H9 (cell line): ENCODE results near the gene TRMT10C. TPM values are rescaled to one million over a fixed set of nuclear protein-coding genes. Genes with fewer than 3 reads are reported as not detected.

Experiments
- DNase-seq: peaks from one replicate; pipeline ENCODE4 v3.0.0-alpha.2; 2017
- H2AFZ ChIP-seq: one replicate; pipeline ENCODE4 v1.6.1; 2013; ENCODE audit warnings: mild to moderate bottlenecking, low read length, control low read depth, moderate library complexity
- H2AK5ac ChIP-seq: 2 replicates; pipeline ENCODE4 v1.6.1; 2013; ENCODE audit warnings: low read length, control low read depth, mixed read lengths; ENCODE audit not compliant: insufficient read length
- H2BK120ac ChIP-seq: one replicate; pipeline ENCODE4 v1.6.1; 2013; ENCODE audit warnings: low read depth, mild to moderate bottlenecking, low read length, control low read depth, inconsistent platforms; ENCODE audit not compliant: poor library complexity, severe bottlenecking
- H2BK12ac ChIP-seq: 2 replicates; pipeline ENCODE4 v1.6.1; 2013; ENCODE audit warnings: low read length, control low read depth, mixed read lengths, low read depth; ENCODE audit not compliant: insufficient read length
- H2BK15ac ChIP-seq: 2 replicates; pipeline ENCODE4 v1.6.1; 2013; ENCODE audit warnings: low read depth, low read length, control low read depth
- H2BK20ac ChIP-seq: one replicate; pipeline ENCODE4 v1.6.1; 2013; ENCODE audit warnings: low read depth, mild to moderate bottlenecking, low read length, control low read depth, inconsistent platforms; ENCODE audit not compliant: poor library complexity, severe bottlenecking
- H2BK5ac ChIP-seq: 2 replicates; pipeline ENCODE4 v1.6.1; 2013; ENCODE audit warnings: low read length, control low read depth, mixed read lengths; ENCODE audit not compliant: insufficient read length
- H3K14ac ChIP-seq: 2 replicates; pipeline ENCODE4 v1.6.1; 2013; ENCODE audit warnings: low read length, control low read depth; ENCODE audit not compliant: insufficient read depth
- H3K18ac ChIP-seq: 2 replicates; pipeline ENCODE4 v1.6.1; 2013; ENCODE audit warnings: low read depth, mild to moderate bottlenecking, mixed read lengths, low read length, control low read depth; ENCODE audit not compliant: insufficient read length
- H3K23ac ChIP-seq: 2 replicates; pipeline ENCODE4 v1.6.1; 2013; ENCODE audit warnings: low read length, control low read depth, mixed read lengths, low read depth; ENCODE audit not compliant: insufficient read length
- H3K23me2 ChIP-seq: 2 replicates; pipeline ENCODE4 v1.6.1; 2013; ENCODE audit warnings: low read depth, mild to moderate bottlenecking, mixed read lengths, low read length, control low read depth; ENCODE audit not compliant: insufficient read length, poor library complexity, severe bottlenecking
- H3K27ac ChIP-seq: 2 replicates; pipeline ENCODE4 v1.5.1; 2013; ENCODE audit warnings: low read length, control low read depth, mixed read lengths, low read depth; ENCODE audit not compliant: insufficient read length
- H3K27me3 ChIP-seq: 2 replicates; pipeline ENCODE4 v1.6.1; 2013; ENCODE audit warnings: low read length, control low read depth, inconsistent platforms; ENCODE audit not compliant: insufficient read depth
- H3K4ac ChIP-seq: 2 replicates; pipeline ENCODE4 v1.6.1; 2013; ENCODE audit warnings: low read depth, mild to moderate bottlenecking, control low read depth, inconsistent platforms, low read length, moderate library complexity
- H3K4me1 ChIP-seq: 2 replicates; pipeline ENCODE4 v1.6.1; 2013; ENCODE audit warnings: low read length, control low read depth, inconsistent platforms; ENCODE audit not compliant: insufficient read depth
- H3K4me2 ChIP-seq: 2 replicates; pipeline ENCODE4 v1.6.1; 2013; ENCODE audit warnings: low read length, control low read depth, mixed read lengths; ENCODE audit not compliant: insufficient read length, insufficient read depth
- H3K56ac ChIP-seq: 2 replicates; pipeline ENCODE4 v1.6.1; 2013; ENCODE audit warnings: low read depth, mild to moderate bottlenecking, mixed read lengths, low read length, control low read depth; ENCODE audit not compliant: insufficient read length
- H3K79me1 ChIP-seq: 2 replicates; pipeline ENCODE4 v1.6.1; 2013; ENCODE audit warnings: low read depth, mild to moderate bottlenecking, moderate library complexity, low read length, control low read depth, inconsistent platforms; ENCODE audit not compliant: insufficient read depth, poor library complexity, severe bottlenecking
- H3K79me2 ChIP-seq: 2 replicates; pipeline ENCODE4 v1.6.1; 2013; ENCODE audit warnings: low read length, control low read depth, inconsistent platforms; ENCODE audit not compliant: insufficient read depth
- H3K9ac ChIP-seq: 2 replicates; pipeline ENCODE4 v1.6.1; 2013; ENCODE audit warnings: low read length, control low read depth, mixed read lengths; ENCODE audit not compliant: insufficient read length; ENCODE audit errors: extremely low read depth
- H3K9me3 ChIP-seq: one replicate; pipeline ENCODE4 v1.6.1; 2013; ENCODE audit warnings: low read depth, low read length, inconsistent platforms; ENCODE audit not compliant: control insufficient read depth
- H3T11ph ChIP-seq: one replicate; pipeline ENCODE4 v1.6.1; 2013; ENCODE audit warnings: mild to moderate bottlenecking, low read length, control low read depth, inconsistent platforms
- H4K20me1 ChIP-seq: one replicate; pipeline ENCODE4 v1.6.1; 2013; ENCODE audit not compliant: control insufficient read depth, insufficient read length, insufficient read depth
- H4K5ac ChIP-seq: 2 replicates; pipeline ENCODE4 v1.6.1; 2013; ENCODE audit warnings: low read depth, mild to moderate bottlenecking, mixed read lengths, low read length, control low read depth; ENCODE audit not compliant: insufficient read length
- H4K8ac ChIP-seq: replicated peaks from 2 replicates; pipeline ENCODE4 v1.6.1; 2013; ENCODE audit warnings: low read length, control low read depth, mixed read lengths, low read depth; ENCODE audit not compliant: insufficient read length
- H4K91ac ChIP-seq: 2 replicates; pipeline ENCODE4 v1.6.1; 2013; ENCODE audit warnings: low read depth, mild to moderate bottlenecking, moderate library complexity, mixed read lengths, low read length, control low read depth; ENCODE audit not compliant: insufficient read length
- H3K27ac Mint-ChIP-seq, 3 experiments: 2 replicates in 2 of 3; 3 replicates in 1 of 3; pipeline ENCODE4 v1.8.0; 2020 to 2021; ENCODE audit warnings: mixed read lengths in 3 of 3, mild to moderate bottlenecking in 1 of 3, moderate library complexity in 1 of 3
- H3K27me3 Mint-ChIP-seq: 2 replicates; pipeline ENCODE4 v1.8.0; 2021; ENCODE audit warnings: low read depth, mild to moderate bottlenecking, moderate library complexity, mixed read lengths
- H3K36me3 Mint-ChIP-seq, 3 experiments: 2 replicates in 2 of 3; 3 replicates in 1 of 3; pipeline ENCODE4 v1.8.0; 2020 to 2021; ENCODE audit warnings: low read depth in 3 of 3, mixed read lengths in 3 of 3; ENCODE audit not compliant: insufficient read depth in 1 of 3
- H3K4me1 Mint-ChIP-seq, 2 experiments: 2 replicates each; pipeline ENCODE4 v1.8.0; 2020; ENCODE audit warnings: mixed read lengths in 2 of 2
- H3K4me3 Mint-ChIP-seq, 2 experiments: 2 replicates in 1 of 2; 3 replicates in 1 of 2; pipeline ENCODE4 v1.8.0; 2020 to 2021; ENCODE audit warnings: mild to moderate bottlenecking in 2 of 2, mixed read lengths in 2 of 2, moderate library complexity in 1 of 2
- H3K9me3 Mint-ChIP-seq, 2 experiments: 2 replicates in 1 of 2; 3 replicates in 1 of 2; pipeline ENCODE4 v1.8.0; 2020; ENCODE audit warnings: mild to moderate bottlenecking in 2 of 2, mixed read lengths in 2 of 2, moderate library complexity in 1 of 2
- WGBS: extraction: QIAGEN DNeasy Blood & Tissue Kit; methylation state at CpG from one replicate; pipeline ENCODE4 v1.1.7; 2013; ENCODE audit warnings: missing lambda C conversion rate, low lambda C conversion rate, mixed read lengths; ENCODE audit not compliant: insufficient read length; ENCODE audit errors: extremely low coverage; 5-methylcytosine and 5-hydroxymethylcytosine counted together
- total RNA-seq: library from RNA; stranded (reverse); gene quantifications from 2 replicates; pipeline ENCODE4 v1.2.1, GENCODE V29; 2021
- TF ChIP-seq, protein P1 (sequence below): fragments of 200-600 bp; sonication (generic); conservative IDR thresholded peaks from 3 replicates; pipeline ENCODE4 v1.8.0; 2021; ENCODE audit warnings: antibody characterized with exemption, mild to moderate bottlenecking

TRMT10C gene
- total RNA-seq, 1 experiment from 2014 or later = 53.6 TPM

DNA sequence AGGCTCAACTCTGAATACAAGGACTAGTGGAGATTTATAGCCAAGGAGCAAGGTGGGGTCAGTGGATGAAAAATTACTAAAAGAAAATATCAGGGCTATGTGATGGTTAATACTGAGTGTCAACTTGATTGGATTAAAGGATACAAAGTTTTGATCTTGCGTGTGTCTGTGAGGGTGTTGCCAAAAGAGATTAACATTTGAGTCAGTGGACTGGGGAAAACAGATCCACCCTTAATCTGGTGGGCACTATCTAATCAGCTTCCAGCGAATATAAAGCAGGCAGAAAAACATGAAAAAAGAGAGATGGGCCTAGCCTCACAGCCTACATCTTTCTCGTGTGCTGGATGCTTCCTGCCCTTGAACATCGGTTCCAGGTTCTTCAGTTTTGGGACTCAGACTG lies 34.2 kb upstream of the TRMT10C start:
- H3K36me3 Mint-ChIP-seq = peaks cover 16 to 24% (median 16%) of the 10 kb centered on the region in 3 experiments
- no peaks in the 10 kb centered on the region for H3K23me2 ChIP-seq
- no peak for DNase-seq
- no peak overlapping the region for H4K91ac ChIP-seq
- H4K20me1 ChIP-seq = no peaks in the 10 kb centered on the region
- no CpG with 5 or more reads among the region's 4 CpGs for WGBS
- H3K9me3 ChIP-seq = peaks cover 7% of the 10 kb centered on the region
- no peak overlapping the region for H2BK15ac ChIP-seq
- no peak overlapping the region for H2BK120ac ChIP-seq
- no peak overlapping the region for H3K27ac Mint-ChIP-seq
- TF ChIP-seq, protein P1, sequence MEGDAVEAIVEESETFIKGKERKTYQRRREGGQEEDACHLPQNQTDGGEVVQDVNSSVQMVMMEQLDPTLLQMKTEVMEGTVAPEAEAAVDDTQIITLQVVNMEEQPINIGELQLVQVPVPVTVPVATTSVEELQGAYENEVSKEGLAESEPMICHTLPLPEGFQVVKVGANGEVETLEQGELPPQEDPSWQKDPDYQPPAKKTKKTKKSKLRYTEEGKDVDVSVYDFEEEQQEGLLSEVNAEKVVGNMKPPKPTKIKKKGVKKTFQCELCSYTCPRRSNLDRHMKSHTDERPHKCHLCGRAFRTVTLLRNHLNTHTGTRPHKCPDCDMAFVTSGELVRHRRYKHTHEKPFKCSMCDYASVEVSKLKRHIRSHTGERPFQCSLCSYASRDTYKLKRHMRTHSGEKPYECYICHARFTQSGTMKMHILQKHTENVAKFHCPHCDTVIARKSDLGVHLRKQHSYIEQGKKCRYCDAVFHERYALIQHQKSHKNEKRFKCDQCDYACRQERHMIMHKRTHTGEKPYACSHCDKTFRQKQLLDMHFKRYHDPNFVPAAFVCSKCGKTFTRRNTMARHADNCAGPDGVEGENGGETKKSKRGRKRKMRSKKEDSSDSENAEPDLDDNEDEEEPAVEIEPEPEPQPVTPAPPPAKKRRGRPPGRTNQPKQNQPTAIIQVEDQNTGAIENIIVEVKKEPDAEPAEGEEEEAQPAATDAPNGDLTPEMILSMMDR = no peak
- H3K79me2 ChIP-seq = no peaks in the 10 kb centered on the region
- H3K23ac ChIP-seq = no peak overlapping the region
- H2AK5ac ChIP-seq = no peak overlapping the region
- H3K14ac ChIP-seq = no peak overlapping the region
- no peaks in the 10 kb centered on the region; the same call in 1 of the 2 replicates for H3K4me1 ChIP-seq
- H3K4me2 ChIP-seq = no peak overlapping the region
- H3K79me1 ChIP-seq = no peaks in the 10 kb centered on the region
- H3K18ac ChIP-seq = no peak overlapping the region
- H4K8ac ChIP-seq = no peak overlapping the region
- H3K4me3 Mint-ChIP-seq = no peak overlapping the region
- peaks cover 27 to 33% of the 10 kb centered on the region in 2 experiments for H3K9me3 Mint-ChIP-seq
- no peak overlapping the region for H3K9ac ChIP-seq
- no peak overlapping the region for H2BK5ac ChIP-seq
- no peak overlapping the region for H2AFZ ChIP-seq
- H3T11ph ChIP-seq = no peak overlapping the region
- no peak overlapping the region for H2BK20ac ChIP-seq
- no peak overlapping the region for H4K5ac ChIP-seq
- H3K56ac ChIP-seq = no peak overlapping the region
- no peaks in the 10 kb centered on the region for H3K27me3 ChIP-seq
- H2BK12ac ChIP-seq = no peak overlapping the region
- H3K27me3 Mint-ChIP-seq = no peaks in the 10 kb centered on the region
- H3K4me1 Mint-ChIP-seq = peaks cover 30 to 31% of the 10 kb centered on the region in 2 experiments
- no peak overlapping the region for H3K4ac ChIP-seq
- no peak overlapping the region for H3K27ac ChIP-seq
